OCI-LY3 (cell line): ENCODE results near the gene NRXN3.

Experiments
- CTCF ChIP-seq: fragments of 200-600, 300-600 bp; sonication (generic); IDR thresholded peaks from 2 replicates; pipeline ENCODE4 v1.5.1; 2014; ENCODE audit warnings: antibody characterized with exemption, low read length, low read depth
- EZH2phosphoT487 ChIP-seq: fragments of 200-600 bp; shearing (Covaris generic); IDR thresholded peaks from 2 replicates; pipeline ENCODE4 v1.6.1; 2018; ENCODE audit warnings: antibody characterized with exemption, mixed run types, low read depth

GRCh38 chr14:78698991-78699390, 528.8 kb downstream of the NRXN3 start:
- TF ChIP-seq CTCF = no peak
- TF ChIP-seq EZH2phosphoT487 = no peak
